HepG2 (cell line): ENCODE measurements around the gene SCAND1.

ENCODE experiments used
- USF2 ChIP-seq, 2 experiments: sonication (generic) in 1 of 2; formaldehyde crosslinking in 1 of 2; IDR thresholded peaks; 2 replicates each; pipeline versions ENCODE4 v1.5.1 to v1.6.1; 2011 to 2020; ENCODE audit warnings: borderline replicate concordance in 1 of 2, low read depth in 1 of 2, low read length in 1 of 2, mild to moderate bottlenecking in 1 of 2, missing genetic modification reagents in 1 of 2, moderate library complexity in 1 of 2
- ZFP36 ChIP-seq: fragments of 150-350 bp; IDR thresholded peaks from 2 replicates; pipeline ENCODE4 v1.6.1; 2018; ENCODE audit warnings: borderline replicate concordance, low read length, low read depth; ENCODE audit not compliant: partially characterized antibody

GRCh38 chr20:35953387-35954199 is 709 bp downstream of the SCAND1 start:
- no peak for TF ChIP-seq ZFP36
- no peak for TF ChIP-seq USF2 (IDR thresholded peaks at IDR 0.05; ENCODE audit: low read depth, low read length)
- TF ChIP-seq USF2 (CRISPR knock-in tag; IDR thresholded peaks at IDR 0.05; ENCODE audit: borderline replicate concordance), result no peak
